KMS-11 (cell line): Measurements from ENCODE around the gene TERT.

ENCODE experiments used
- H2AFZ ChIP-seq: fragments of 200-600 bp; sonication (generic); 2 replicates; pipeline ENCODE4 v1.6.1; 2016; ENCODE audit warnings: antibody characterized with exemption, mixed run types, low read depth
- H3K27ac ChIP-seq: fragments of 200-600 bp; sonication (generic); 2 replicates; pipeline ENCODE4 v1.6.1; 2016; ENCODE audit warnings: mild to moderate bottlenecking, mixed run types
- H3K27me3 ChIP-seq: fragments of 200-600 bp; sonication (generic); 2 replicates; pipeline ENCODE4 v1.6.1; 2017; ENCODE audit warnings: mild to moderate bottlenecking, low read depth, mixed run types, moderate library complexity; ENCODE audit not compliant: insufficient read depth
- H3K36me3 ChIP-seq: fragments of 200-600 bp; sonication (generic); 2 replicates; pipeline ENCODE4 v1.6.1; 2017; ENCODE audit warnings: mild to moderate bottlenecking, mixed run types; ENCODE audit not compliant: insufficient read depth
- H3K4me1 ChIP-seq: fragments of 200-600 bp; sonication (generic); 2 replicates; pipeline ENCODE4 v1.6.1; 2016; ENCODE audit warnings: mild to moderate bottlenecking, low read depth, mixed run types; ENCODE audit not compliant: poor library complexity, severe bottlenecking
- H3K4me2 ChIP-seq: fragments of 200-600 bp; sonication (generic); 2 replicates; pipeline ENCODE4 v1.7.0; 2016; ENCODE audit warnings: mild to moderate bottlenecking, mixed run types
- H3K4me3 ChIP-seq: fragments of 200-600 bp; sonication (generic); IDR thresholded peaks from 2 replicates; pipeline ENCODE4 v1.6.1; 2017; ENCODE audit warnings: low read depth, low read length, mixed read lengths; ENCODE audit not compliant: insufficient read depth
- H3K79me2 ChIP-seq: fragments of 200-600 bp; sonication (generic); 2 replicates; pipeline ENCODE4 v1.6.1; 2016; ENCODE audit warnings: low read depth, mixed run types; ENCODE audit not compliant: insufficient read depth
- H3K9ac ChIP-seq: fragments of 200-600 bp; sonication (generic); 2 replicates; pipeline ENCODE4 v1.6.1; 2016; ENCODE audit warnings: mild to moderate bottlenecking, mixed run types
- H4K20me1 ChIP-seq: fragments of 200-600 bp; sonication (generic); 2 replicates; pipeline ENCODE4 v1.6.1; 2016; ENCODE audit warnings: mild to moderate bottlenecking, mixed run types; ENCODE audit not compliant: insufficient read depth
- CTCF ChIP-seq: fragments of 200-600 bp; sonication (generic); conservative IDR thresholded peaks from 2 replicates; pipeline ENCODE4 v1.6.1; 2017; ENCODE audit warnings: low read depth, mild to moderate bottlenecking, antibody characterized with exemption, low read length, moderate library complexity, mixed read lengths

Gene TERT

DNA sequence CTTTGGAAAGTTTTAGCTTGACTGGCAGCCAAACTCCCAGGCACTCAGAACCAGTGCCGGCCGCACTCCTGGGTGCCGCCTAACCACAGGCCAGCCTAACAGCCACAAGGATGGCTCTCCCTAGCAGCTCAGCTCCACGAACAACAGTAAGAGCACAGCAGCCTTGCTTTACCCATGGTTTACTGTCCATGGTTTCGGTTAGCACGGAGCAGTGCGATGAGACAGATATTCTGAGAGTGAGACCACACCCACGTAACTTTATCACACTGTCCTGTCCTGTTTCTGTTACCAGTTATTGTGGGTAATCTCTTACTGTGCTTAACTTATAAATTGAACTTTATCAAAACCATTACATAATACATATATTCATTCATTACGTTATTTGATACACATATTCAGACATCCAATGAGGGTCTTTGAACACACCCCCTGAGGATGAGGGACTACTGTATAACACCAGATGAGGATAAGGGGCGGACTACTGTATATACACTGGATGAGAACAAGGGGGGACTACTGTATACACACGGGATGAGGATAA, 37.7 kb upstream of the TERT start:
- no peak overlapping the region for H2AFZ ChIP-seq
- H3K4me2 ChIP-seq, result no peak overlapping the region
- H3K27me3 ChIP-seq, result no peaks in the 10 kb centered on the region
- TF ChIP-seq CTCF, result no peak
- peaks cover 63% of the 10 kb centered on the region for H3K79me2 ChIP-seq
- no peaks in the 10 kb centered on the region for H4K20me1 ChIP-seq
- peaks cover 11% of the 10 kb centered on the region for H3K4me1 ChIP-seq
- H3K36me3 ChIP-seq, result peaks cover 31% of the 10 kb centered on the region; the same call in 1 of the 2 replicates
- H3K9ac ChIP-seq, result no peak overlapping the region
- no peak overlapping the region; the same call in 1 of the 2 replicates for H3K27ac ChIP-seq
- no peak overlapping the region for H3K4me3 ChIP-seq

- H3K36me3 ChIP-seq, result peaks cover 30% of the 10 kb centered on the region; the same call in 1 of the 2 replicates
- no peak overlapping the region for H3K4me2 ChIP-seq
- no peak for TF ChIP-seq CTCF
- H4K20me1 ChIP-seq, result no peaks in the 10 kb centered on the region
- H3K9ac ChIP-seq, result no peak overlapping the region
- no peak overlapping the region for H3K4me3 ChIP-seq
- no peak overlapping the region for H2AFZ ChIP-seq
- no peaks in the 10 kb centered on the region for H3K27me3 ChIP-seq
- no peak overlapping the region; the same call in 1 of the 2 replicates for H3K27ac ChIP-seq
- H3K79me2 ChIP-seq, result peaks cover 63% of the 10 kb centered on the region
- H3K4me1 ChIP-seq, result peaks cover 11% of the 10 kb centered on the region
Measured at GRCh38 chr5:1331861-1332405, 37.1 kb upstream of the TERT start.

GRCh38 chr5:1330847-1331831, 36.3 kb upstream of the TERT start:
- Histone ChIP-seq H3K9ac (no peak overlapping the region), H3K36me3 (peaks cover 27% of the 10 kb centered on the region; the same call in 1 of the 2 replicates), H3K4me2 (no peak overlapping the region), H3K4me3 (no peak overlapping the region), H3K27ac (no peak overlapping the region), H3K4me1 (peaks cover 8% of the 10 kb centered on the region), H2AFZ (no peak overlapping the region), H3K27me3 (no peaks in the 10 kb centered on the region), H3K79me2 (peaks cover 59% of the 10 kb centered on the region), H4K20me1 (no peaks in the 10 kb centered on the region)
- TF ChIP-seq CTCF, result no peak

- no peaks in the 10 kb centered on the region for H3K27me3 ChIP-seq
- H4K20me1 ChIP-seq, result no peaks in the 10 kb centered on the region
- H3K4me1 ChIP-seq, result peaks cover 7% of the 10 kb centered on the region
- no peak for TF ChIP-seq CTCF
- H3K4me3 ChIP-seq, result no peak overlapping the region
- H3K79me2 ChIP-seq, result peaks cover 51% of the 10 kb centered on the region
- H3K27ac ChIP-seq, result no peak overlapping the region
- no peak overlapping the region for H3K9ac ChIP-seq
- peaks cover 27% of the 10 kb centered on the region; the same call in 1 of the 2 replicates for H3K36me3 ChIP-seq
- no peak overlapping the region for H2AFZ ChIP-seq
- H3K4me2 ChIP-seq, result no peak overlapping the region
Measured at GRCh38 chr5:1330146-1330846, 35.4 kb upstream of the TERT start.
